ENCODE data around the gene GNG12. TPM values are rescaled to one million over a fixed set of nuclear protein-coding genes. Genes with fewer than 3 reads are reported as not detected.

GNG12 gene
- total RNA-seq, 1 experiment from 2014 or later, result 70.0 TPM

- BruUV-seq (replicated peaks), result no TSS peak
- Histone ChIP-seq H3K9me3 (ENCODE audit: control insufficient read depth, insufficient read depth, low read depth, low read length) (no peaks in the 10 kb centered on the region), H3K27ac (ENCODE audit: low read length) (peak overlapping the region; percentile 59; the same call in 1 of the 2 replicates), H3K36me3 (ENCODE audit: control insufficient read depth, insufficient read depth, low read length) (peaks cover 20% of the 10 kb centered on the region), H3K4me3 (ENCODE audit: low read depth in 2 of 2, low read length in 2 of 2) (no peak overlapping the region), H3K27me3 (ENCODE audit: control insufficient read depth, insufficient read depth, low read length) (no peaks in the 10 kb centered on the region), H3K4me1 (ENCODE audit: control insufficient read depth, insufficient read depth, low read length) (peaks cover 27% of the 10 kb centered on the region)
- POLR2A ChIA-PET, result no interaction called here
- intact Hi-C loops (cut with micrococcal nuclease; ENCODE audit: unreplicated experiment) (loop anchor here (5.0 kb wide), 1 partner anchor 67 kb away; no protein-coding TSS in a partner anchor), in situ Hi-C loops (cut with HindIII; ENCODE audit: low pct_unique_long_range_greater_than_20kb, low sequenced_read_pairs) (no loop called here)
- no peak for TF ChIP-seq REST (IDR thresholded peaks at IDR 0.05; ENCODE audit: insufficient read depth in 1 of 2, low read depth in 2 of 2, low read length in 1 of 2)
- DNase-seq (ENCODE audit: low read depth, low spot score), result no peak
- ATAC-seq, result no peak
- CTCF ChIA-PET, result no interaction called here
These were observed 142.9 kb downstream of the GNG12 start for GRCh38 chr1:67690411-67690810.

GRCh38 chr1:67690018-67690363, 143.3 kb downstream of the GNG12 start:
- no peaks in the 10 kb centered on the region for H3K9me3 ChIP-seq (ENCODE audit: control insufficient read depth, insufficient read depth, low read depth, low read length)
- BruUV-seq (replicated peaks), result no TSS peak
- in situ Hi-C loops (cut with HindIII; ENCODE audit: low pct_unique_long_range_greater_than_20kb, low sequenced_read_pairs), result no loop called here
- H3K4me3 ChIP-seq (ENCODE audit: low read depth in 2 of 2, low read length in 2 of 2), result no peak overlapping the region
- peaks cover 27% of the 10 kb centered on the region for H3K4me1 ChIP-seq (ENCODE audit: control insufficient read depth, insufficient read depth, low read length)
- no peak for DNase-seq (ENCODE audit: low read depth, low spot score)
- CTCF ChIA-PET, result no interaction called here
- TF ChIP-seq SIN3A (IDR thresholded peaks at IDR 0.05; ENCODE audit: borderline replicate concordance, insufficient read depth, low read depth, low read length), result no peak
- TF ChIP-seq CTCF (IDR thresholded peaks at IDR 0.05), result no peak
- TF ChIP-seq POLR2AphosphoS5 (IDR thresholded peaks at IDR 0.05; ENCODE audit: low read depth, low read length), result no peak
- TF ChIP-seq TCF7L2 (IDR thresholded peaks at IDR 0.05; ENCODE audit: low read depth, low read length), result no peak
- no peak for TF ChIP-seq REST (IDR thresholded peaks at IDR 0.05; ENCODE audit: insufficient read depth in 1 of 2, low read depth in 2 of 2, low read length in 1 of 2)
- H3K27me3 ChIP-seq (ENCODE audit: control insufficient read depth, insufficient read depth, low read length), result no peaks in the 10 kb centered on the region
- H3K27ac ChIP-seq (ENCODE audit: low read length), result peak overlapping the region; percentile 92
- no peak for ATAC-seq
- POLR2A ChIA-PET, result no interaction called here
- intact Hi-C loops (cut with micrococcal nuclease; ENCODE audit: unreplicated experiment), result loop anchor here (5.0 kb wide), 1 partner anchor 67 kb away; no protein-coding TSS in a partner anchor
- H3K36me3 ChIP-seq (ENCODE audit: control insufficient read depth, insufficient read depth, low read length), result peaks cover 21% of the 10 kb centered on the region

Data from Panc1 (cell line).